HG03342 (cell line): ENCODE results near the gene GNB2.
"Not testable (repeated sequence)": the region's sequence is repeated elsewhere in the genome, so short reads cannot be mapped to it uniquely, and the experiment has no call there.

Experiments used
- ATAC-seq: cut with Tn5 transposase; IDR thresholded peaks from one replicate; pipeline ENCODE4 v1.9.1; 2021; ENCODE audit warnings: mild to moderate bottlenecking, moderate library complexity; ENCODE audit not compliant: unreplicated experiment

The GNB2 gene

DNA sequence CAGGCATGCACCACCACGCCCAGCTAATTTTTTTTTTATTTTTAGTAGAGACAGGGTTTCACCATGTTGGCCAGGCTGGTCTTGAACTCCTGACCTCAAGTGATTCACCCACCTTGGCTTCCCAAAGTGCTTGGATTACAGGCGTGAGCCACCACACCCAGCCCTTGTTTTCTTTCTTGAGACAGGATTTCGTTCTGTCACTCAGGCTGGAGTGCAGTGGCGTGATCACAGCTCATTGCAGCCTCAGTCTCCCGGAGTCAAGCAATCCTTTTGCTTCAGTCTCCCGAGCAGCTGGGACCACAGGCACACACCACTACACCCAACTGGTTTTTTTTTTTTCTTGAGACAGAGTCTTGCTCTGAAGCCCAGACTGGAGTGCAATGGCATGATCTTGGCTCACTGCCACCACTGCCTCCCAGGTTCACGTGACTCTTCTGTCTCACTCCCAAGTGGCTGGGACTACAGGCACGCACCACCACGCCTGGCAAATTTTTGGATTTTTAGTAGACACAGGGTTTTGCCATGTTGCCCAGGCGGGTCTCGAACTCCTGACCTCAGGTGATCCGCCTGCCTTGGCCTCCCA is 11.3 kb upstream of the GNB2 start:
- not testable (repeated sequence) for ATAC-seq

- ATAC-seq: no peak
Measured at GRCh38 chr7:100665168-100665726, 8.3 kb upstream of the GNB2 start.

- no peak for ATAC-seq
Measured at GRCh38 chr7:100667331-100668068, 6.0 kb upstream of the GNB2 start.

GRCh38 chr7:100668069-100668449 is 5.5 kb upstream of the GNB2 start:
- no peak for ATAC-seq

DNA sequence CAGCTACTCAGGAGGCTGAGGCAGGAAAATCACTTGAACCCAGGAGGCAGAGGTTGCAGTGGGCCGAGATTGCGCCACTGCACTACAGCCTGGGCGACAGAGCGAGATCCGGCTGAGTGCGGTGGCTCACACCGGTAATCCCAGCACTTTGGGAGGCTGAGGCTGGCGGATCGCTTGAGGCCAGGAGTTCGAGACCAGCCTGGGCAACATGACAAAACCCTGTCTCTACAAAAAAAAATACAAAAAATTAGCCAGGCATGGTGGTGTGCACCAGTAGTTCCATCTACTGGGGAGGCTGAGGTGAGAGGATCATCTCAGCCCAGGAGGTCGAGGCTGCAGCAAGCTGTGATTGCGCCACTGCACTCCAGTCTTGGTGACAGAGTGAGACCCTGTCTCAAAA is 4.4 kb upstream of the GNB2 start:
- ATAC-seq: not testable (repeated sequence)

- ATAC-seq: no peak
Measured at GRCh38 chr7:100670074-100670473, 3.5 kb upstream of the GNB2 start.

DNA sequence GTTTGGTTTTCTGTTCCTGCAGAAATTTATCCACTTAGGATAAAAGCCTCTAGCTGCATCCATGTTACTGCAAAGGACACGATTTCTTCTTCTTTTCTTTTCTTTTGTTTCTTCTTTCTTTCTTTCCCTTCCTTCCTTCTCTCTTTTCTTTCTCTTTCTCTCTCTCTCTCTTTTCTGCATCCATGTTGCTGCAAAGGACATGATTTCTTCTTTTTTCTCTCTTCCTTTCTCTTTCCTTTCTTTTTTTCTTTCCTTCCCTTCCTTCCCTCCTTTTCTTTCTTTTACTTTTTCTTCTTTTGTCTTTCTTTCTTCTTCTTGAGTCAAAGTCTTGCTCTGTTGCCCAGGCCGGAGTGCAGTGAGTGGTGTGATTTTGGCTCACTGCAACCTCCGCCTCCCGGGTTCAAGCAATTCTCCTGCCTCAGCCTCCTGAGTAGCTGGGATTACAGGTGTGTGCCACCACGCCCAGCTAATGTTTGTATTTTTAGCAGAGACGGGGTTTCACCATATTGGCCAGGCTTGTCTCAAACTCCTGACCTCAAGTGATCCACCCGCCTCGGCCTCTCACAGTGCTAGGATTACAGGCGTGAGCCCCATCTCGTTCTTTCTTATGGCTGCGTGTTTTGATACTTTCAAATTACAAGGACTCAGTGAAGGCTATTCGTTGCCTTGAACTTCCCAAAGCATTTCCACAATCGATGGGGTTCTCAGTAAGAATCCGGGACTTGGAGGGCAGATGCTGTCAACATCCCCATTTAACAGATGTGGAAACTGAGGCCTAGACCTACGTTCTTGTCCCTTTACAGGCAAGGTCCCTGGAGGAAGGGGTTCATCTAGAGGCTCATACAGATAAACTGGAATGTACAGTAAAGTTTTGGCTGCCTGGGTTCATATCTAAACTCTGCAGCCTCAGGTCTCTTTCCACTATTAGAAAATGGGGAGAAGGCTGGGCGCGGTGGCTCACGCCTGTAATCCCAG is 1.9 kb upstream of the GNB2 start:
- ATAC-seq: no peak

- ATAC-seq: no peak
Measured at GRCh38 chr7:100673942-100674410, 436 bp downstream of the GNB2 start.

GRCh38 chr7:100674411-100675104 is 1.0 kb downstream of the GNB2 start:
- no peak for ATAC-seq

DNA sequence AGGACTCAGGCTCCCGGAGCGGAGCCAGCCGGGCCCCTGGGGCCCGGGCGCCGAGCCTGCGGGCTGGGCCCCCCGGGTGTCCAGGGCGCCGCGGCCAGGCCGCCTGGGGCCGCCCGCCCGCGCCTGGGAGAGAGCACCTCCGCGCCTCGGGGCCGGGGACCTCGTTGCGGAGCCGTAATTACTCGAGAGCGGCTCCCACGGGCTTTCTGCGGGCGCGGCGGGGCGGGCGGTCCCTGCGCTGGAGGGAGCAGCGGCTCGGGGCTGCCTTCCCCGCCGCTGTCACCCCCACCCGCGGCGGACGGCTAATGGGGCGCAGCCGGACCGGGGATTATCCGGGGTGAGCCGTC is 1.5 kb downstream of the GNB2 start:
- no peak for ATAC-seq

DNA sequence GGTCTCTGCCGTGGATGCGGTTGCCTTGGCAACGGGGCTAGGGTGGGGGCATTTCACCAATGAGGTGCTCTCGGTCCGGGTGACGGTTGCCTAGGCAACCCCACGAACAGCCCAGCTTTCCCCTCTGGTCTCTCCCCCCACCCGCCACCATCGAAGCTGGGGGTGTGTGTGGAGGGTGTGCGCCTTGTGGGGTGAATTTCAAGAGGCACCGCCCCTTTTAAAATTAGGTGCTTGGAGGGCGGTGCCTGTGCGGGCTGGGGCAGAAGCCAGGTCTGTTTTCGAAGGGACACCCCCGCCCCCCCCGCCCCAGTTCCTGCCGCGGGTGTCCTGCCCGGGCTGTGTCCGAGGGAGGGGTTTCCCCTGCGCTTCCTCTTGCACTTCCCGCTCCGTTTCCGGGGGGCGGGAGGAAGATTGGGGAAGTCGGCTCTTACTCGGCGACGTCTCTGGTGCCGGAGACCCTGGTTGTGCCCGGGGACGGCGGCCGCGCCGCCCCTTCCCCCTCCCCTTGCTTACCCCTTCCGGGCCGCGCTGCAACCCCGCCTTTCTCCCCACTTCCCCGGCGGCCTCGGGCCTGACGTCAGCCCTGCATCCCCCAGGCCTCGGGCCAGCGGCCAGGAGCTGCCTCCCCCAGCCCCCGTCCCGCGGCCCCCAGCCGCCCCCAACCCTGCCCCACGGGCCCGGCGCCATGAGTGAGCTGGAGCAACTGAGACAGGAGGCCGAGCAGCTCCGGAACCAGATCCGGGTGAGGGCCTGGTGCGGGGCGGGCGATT is 2.2 kb downstream of the GNB2 start:
- ATAC-seq: peak; percentile 36

- no peak for ATAC-seq
Measured at GRCh38 chr7:100676501-100677306, 3.2 kb downstream of the GNB2 start.

GRCh38 chr7:100677308-100678267 is 4.0 kb downstream of the GNB2 start:
- no peak for ATAC-seq

DNA sequence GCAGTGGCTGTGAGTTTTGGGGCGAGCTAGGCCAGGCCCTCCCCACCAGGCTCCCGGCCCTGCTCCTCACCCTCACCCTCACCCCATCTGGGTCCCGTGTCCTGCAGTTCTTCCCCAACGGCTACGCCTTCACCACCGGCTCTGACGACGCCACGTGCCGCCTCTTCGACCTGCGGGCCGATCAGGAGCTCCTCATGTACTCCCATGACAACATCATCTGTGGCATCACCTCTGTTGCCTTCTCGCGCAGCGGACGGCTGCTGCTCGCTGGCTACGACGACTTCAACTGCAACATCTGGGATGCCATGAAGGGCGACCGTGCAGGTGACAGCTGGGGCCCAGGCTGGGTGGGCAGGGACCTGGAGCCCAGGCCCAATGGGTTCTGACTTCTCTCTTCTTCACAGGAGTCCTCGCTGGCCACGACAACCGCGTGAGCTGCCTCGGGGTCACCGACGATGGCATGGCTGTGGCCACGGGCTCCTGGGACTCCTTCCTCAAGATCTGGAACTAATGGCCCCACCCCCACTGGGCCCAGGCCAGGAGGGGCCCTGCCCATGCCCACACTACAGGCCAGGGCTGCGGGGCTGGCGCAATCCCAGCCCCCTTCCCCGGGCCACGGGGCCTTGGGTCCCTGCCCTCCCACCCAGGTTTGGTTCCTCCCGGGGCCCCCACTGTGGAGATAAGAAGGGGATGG is 4.9 kb downstream of the GNB2 start:
- no peak for ATAC-seq

- no peak for ATAC-seq
Measured at GRCh38 chr7:100679129-100679926, 5.8 kb downstream of the GNB2 start.

DNA sequence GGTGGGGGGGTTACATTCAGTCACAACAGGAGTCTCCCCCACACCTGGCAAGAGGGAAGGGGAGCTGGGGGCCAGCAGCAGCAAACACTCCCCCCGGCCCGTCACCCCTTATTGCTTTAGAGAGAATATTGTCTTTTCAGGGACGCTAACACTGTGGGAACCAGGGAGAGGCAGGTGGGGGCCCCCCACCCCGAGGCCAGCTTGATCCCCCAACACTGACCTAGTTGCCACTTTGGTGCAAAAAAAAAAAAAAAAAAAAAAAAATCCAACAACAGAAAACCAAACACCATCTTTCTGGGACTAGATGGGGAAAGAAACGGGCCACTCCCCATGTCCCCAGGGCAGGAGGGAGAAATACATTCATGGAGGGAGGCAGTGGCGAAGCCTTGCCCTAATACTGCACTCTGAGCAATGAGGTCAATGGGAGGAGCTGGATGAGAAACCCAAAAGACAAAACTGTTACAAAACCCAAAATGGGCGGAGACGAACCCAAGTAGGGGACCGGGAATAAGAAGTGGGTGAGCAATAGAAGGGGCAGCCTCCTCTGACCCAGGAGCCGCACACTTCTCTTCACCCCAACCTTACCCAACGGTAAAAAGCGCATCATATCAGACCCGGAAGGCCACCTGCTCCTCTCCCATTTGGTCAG is 6.5 kb downstream of the GNB2 start:
- no peak for ATAC-seq
